ENCODE measurements around the gene TMCO4.

DNA sequence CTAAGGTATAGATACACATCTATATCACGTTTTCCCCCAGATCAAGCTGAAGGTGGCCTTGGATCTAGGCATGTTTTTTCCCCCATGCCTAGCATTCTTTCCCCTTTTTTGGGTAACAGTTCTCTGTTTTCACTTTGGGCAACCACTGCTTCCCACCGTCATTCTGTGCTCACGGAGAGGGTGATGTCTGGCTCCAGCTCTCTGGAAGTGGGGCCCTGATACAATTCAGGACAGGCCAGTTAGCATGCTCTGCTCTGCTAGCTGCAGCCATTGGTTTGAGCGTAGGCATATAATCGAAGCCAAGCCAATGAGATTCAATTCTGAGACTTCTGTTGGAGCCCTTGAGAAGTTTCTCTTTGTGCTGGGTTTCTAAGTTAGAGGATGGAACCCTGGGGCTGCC is 17.4 kb upstream of the TMCO4 start:
- TF ChIP-seq, protein P1, sequence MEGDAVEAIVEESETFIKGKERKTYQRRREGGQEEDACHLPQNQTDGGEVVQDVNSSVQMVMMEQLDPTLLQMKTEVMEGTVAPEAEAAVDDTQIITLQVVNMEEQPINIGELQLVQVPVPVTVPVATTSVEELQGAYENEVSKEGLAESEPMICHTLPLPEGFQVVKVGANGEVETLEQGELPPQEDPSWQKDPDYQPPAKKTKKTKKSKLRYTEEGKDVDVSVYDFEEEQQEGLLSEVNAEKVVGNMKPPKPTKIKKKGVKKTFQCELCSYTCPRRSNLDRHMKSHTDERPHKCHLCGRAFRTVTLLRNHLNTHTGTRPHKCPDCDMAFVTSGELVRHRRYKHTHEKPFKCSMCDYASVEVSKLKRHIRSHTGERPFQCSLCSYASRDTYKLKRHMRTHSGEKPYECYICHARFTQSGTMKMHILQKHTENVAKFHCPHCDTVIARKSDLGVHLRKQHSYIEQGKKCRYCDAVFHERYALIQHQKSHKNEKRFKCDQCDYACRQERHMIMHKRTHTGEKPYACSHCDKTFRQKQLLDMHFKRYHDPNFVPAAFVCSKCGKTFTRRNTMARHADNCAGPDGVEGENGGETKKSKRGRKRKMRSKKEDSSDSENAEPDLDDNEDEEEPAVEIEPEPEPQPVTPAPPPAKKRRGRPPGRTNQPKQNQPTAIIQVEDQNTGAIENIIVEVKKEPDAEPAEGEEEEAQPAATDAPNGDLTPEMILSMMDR (IDR thresholded peaks at IDR 0.05; ENCODE audit: low read length): no peak
- no peak for TF ChIP-seq EZH2 (IDR thresholded peaks at IDR 0.05; ENCODE audit: borderline replicate concordance, low read length)
